Cardiac muscle cell (in vitro differentiated cells and primary cell): ENCODE results near the gene SOD3. TPM values are rescaled to one million over a fixed set of nuclear protein-coding genes. Genes with fewer than 3 reads are reported as not detected.

Experiments
- DNase-seq, 2 donors: peaks; one replicate each; pipeline versions ENCODE4 v3.0.0 to v3.0.0-alpha.2; 2010 to 2017; ENCODE audit warnings: low read depth in 1 of 2, low spot score in 1 of 2
- H3K27ac ChIP-seq: fragments of 200-600 bp; sonication (generic); 2 replicates; pipeline ENCODE4 v1.5.1; 2016
- H3K27me3 ChIP-seq: fragments of 200-600 bp; sonication (generic); 2 replicates; pipeline ENCODE4 v1.6.0; 2016; ENCODE audit warnings: control low read depth
- H3K36me3 ChIP-seq: fragments of 200-600 bp; sonication (generic); 2 replicates; pipeline ENCODE4 v1.5.1; 2016; ENCODE audit warnings: control low read depth
- H3K4me1 ChIP-seq: fragments of 200-600 bp; sonication (generic); 2 replicates; pipeline ENCODE4 v1.8.1; 2017; ENCODE audit warnings: low read depth, mild to moderate bottlenecking, mixed run types
- H3K4me3 ChIP-seq: fragments of 200-600 bp; sonication (generic); 2 replicates; pipeline ENCODE4 v1.5.1; 2016; ENCODE audit warnings: mild to moderate bottlenecking
- H3K9me3 ChIP-seq: fragments of 200-600 bp; sonication (generic); 2 replicates; pipeline ENCODE4 v1.5.1; 2017; ENCODE audit warnings: low read depth, mild to moderate bottlenecking, control low read depth
- CTCF ChIP-seq: IDR thresholded peaks from 2 replicates; pipeline ENCODE4 v1.5.1; 2012; ENCODE audit warnings: low read depth, mild to moderate bottlenecking, low read length
- polyA plus RNA-seq: library from polyadenylated mRNA; unstranded; fragments of >200 nt; fragmentation: Nextera tagmentation; extraction: Ambion mirVana; gene quantifications from 2 replicates; pipeline ENCODE4 v1.2.1, GENCODE V29; 2016
- total RNA-seq: library from RNA; depleted of rRNA; stranded (reverse); fragments of >200 nt; gene quantifications from 2 replicates; pipeline ENCODE4 v1.2.3, GENCODE V29; 2016

The SOD3 gene
- total and polyA plus RNA-seq, 2 experiments from 2014 or later: 30.2 to 31.0 TPM

GRCh38 chr4:24836661-24837242, 41.4 kb downstream of the SOD3 start:
- Histone ChIP-seq H3K27me3 (no peaks in the 10 kb centered on the region), H3K4me1 (no peaks in the 10 kb centered on the region), H3K27ac (no peak overlapping the region), H3K36me3 (no peaks in the 10 kb centered on the region), H3K9me3 (no peaks in the 10 kb centered on the region), H3K4me3 (no peak overlapping the region)
- TF ChIP-seq CTCF: no peak
- no peak for DNase-seq

DNA sequence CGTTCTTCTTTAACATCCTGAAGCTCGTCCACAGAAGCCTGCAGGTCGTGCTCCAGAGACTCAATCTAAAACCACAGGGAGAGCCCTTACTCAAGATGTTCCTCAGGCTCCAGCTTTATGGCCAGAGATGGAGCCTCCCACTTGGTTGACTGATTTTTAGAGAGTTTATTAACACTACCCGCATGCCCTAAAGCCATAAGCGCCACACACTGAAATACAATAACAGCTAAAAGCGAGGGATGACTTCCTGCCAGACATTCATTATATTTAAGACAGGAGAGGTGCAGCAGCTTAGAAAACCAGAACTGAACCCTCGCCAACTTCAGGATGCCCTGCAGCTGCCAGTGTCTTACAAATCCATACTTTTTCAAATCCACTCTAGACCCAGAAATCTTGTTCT, 42.0 kb downstream of the SOD3 start:
- H3K4me1 ChIP-seq: no peaks in the 10 kb centered on the region
- H3K4me3 ChIP-seq: no peak overlapping the region
- no peaks in the 10 kb centered on the region for H3K36me3 ChIP-seq
- H3K9me3 ChIP-seq: no peaks in the 10 kb centered on the region
- no peak overlapping the region for H3K27ac ChIP-seq
- no peaks in the 10 kb centered on the region for H3K27me3 ChIP-seq
- no peak for DNase-seq
- TF ChIP-seq CTCF: no peak

- no peaks in the 10 kb centered on the region for H3K36me3 ChIP-seq
- no peak for TF ChIP-seq CTCF
- H3K27ac ChIP-seq: no peak overlapping the region
- no peak for DNase-seq
- H3K27me3 ChIP-seq: no peaks in the 10 kb centered on the region
- H3K4me3 ChIP-seq: no peak overlapping the region
- no peaks in the 10 kb centered on the region for H3K9me3 ChIP-seq
- no peaks in the 10 kb centered on the region for H3K4me1 ChIP-seq
Measured at GRCh38 chr4:24837781-24838180, 42.4 kb downstream of the SOD3 start.

GRCh38 chr4:24840362-24840761, 45.0 kb downstream of the SOD3 start:
- Histone ChIP-seq H3K27ac (no peak overlapping the region), H3K4me1 (no peaks in the 10 kb centered on the region), H3K27me3 (no peaks in the 10 kb centered on the region), H3K9me3 (no peaks in the 10 kb centered on the region), H3K36me3 (no peaks in the 10 kb centered on the region), H3K4me3 (no peak overlapping the region)
- no peak for DNase-seq
- no peak for TF ChIP-seq CTCF

- Histone ChIP-seq H3K27me3 (no peaks in the 10 kb centered on the region), H3K4me3 (no peak overlapping the region), H3K27ac (no peak overlapping the region), H3K4me1 (no peaks in the 10 kb centered on the region), H3K36me3 (no peaks in the 10 kb centered on the region), H3K9me3 (no peaks in the 10 kb centered on the region)
- no peak for DNase-seq
- no peak for TF ChIP-seq CTCF
Measured at GRCh38 chr4:24840826-24841543, 45.6 kb downstream of the SOD3 start.
